ENCODE measurements around the gene DENND1C. TPM values are rescaled to one million over a fixed set of nuclear protein-coding genes. Genes with fewer than 3 reads are reported as not detected.
"Not testable (repeated sequence)": the region's sequence is repeated elsewhere in the genome, so short reads cannot be mapped to it uniquely, and the experiment has no call there.

The DENND1C gene
- total RNA-seq, 2 experiments from 2014 or later: 100 to 113 TPM

- Mint-ChIP-seq H3K27ac (peak overlapping the region; percentile 96), H3K4me1 (peaks cover 41% of the 10 kb centered on the region), H3K4me3 (peak overlapping the region; percentile 89), H3K27me3 (no peaks in the 10 kb centered on the region), H3K36me3 (no peaks in the 10 kb centered on the region), H3K9me3 (ENCODE audit: low read depth) (no peaks in the 10 kb centered on the region)
- ATAC-seq (peak; percentile 81), DNase-seq (peak; percentile 95)
- CTCF ChIA-PET: interaction anchor here (0.6 to 4.3 kb wide), 42 partner anchors 10 to 374 kb away, joined by 3 to 61 read pairs (median 4); partner anchors contain the start of genes CD70, CLPP, DENND1C and GPR108
Observed at GRCh38 chr19:6516659-6517291, 35.2 kb upstream of the DENND1C start.

GRCh38 chr19:6516018-6516658 lies 34.6 kb upstream of the DENND1C start:
- Mint-ChIP-seq H3K9me3 (ENCODE audit: low read depth) (no peaks in the 10 kb centered on the region), H3K4me3 (peak overlapping the region; percentile 89), H3K27ac (peak overlapping the region; percentile 96), H3K4me1 (peaks cover 40% of the 10 kb centered on the region), H3K36me3 (no peaks in the 10 kb centered on the region), H3K27me3 (no peaks in the 10 kb centered on the region)
- CTCF ChIA-PET: interaction anchor here (0.6 to 4.3 kb wide), 40 partner anchors 9 to 374 kb away, joined by 3 to 61 read pairs (median 4); partner anchors contain the start of genes CD70, CLPP, DENND1C and GPR108
- ATAC-seq: peak; percentile 71
- peak; percentile 92 for DNase-seq

- H3K9me3 Mint-ChIP-seq (ENCODE audit: low read depth): no peaks in the 10 kb centered on the region
- CTCF ChIA-PET: interaction anchor here (1.2 to 4.3 kb wide), 3 partner anchors 8 to 222 kb away, joined by 3 to 46 read pairs (median 11); partner anchors contain the start of gene GPR108
- no peak overlapping the region for H3K27ac Mint-ChIP-seq
Observed at GRCh38 chr19:6514926-6515544, 33.4 kb upstream of the DENND1C start.

GRCh38 chr19:6514089-6514488 lies 32.5 kb upstream of the DENND1C start:
- no peaks in the 10 kb centered on the region for H3K27me3 Mint-ChIP-seq
- ATAC-seq (no peak), DNase-seq (no peak)
- H3K36me3 Mint-ChIP-seq: no peaks in the 10 kb centered on the region
- H3K9me3 Mint-ChIP-seq (ENCODE audit: low read depth): no peaks in the 10 kb centered on the region
- no peak overlapping the region for H3K4me3 Mint-ChIP-seq
- H3K4me1 Mint-ChIP-seq: peaks cover 25% of the 10 kb centered on the region
- no peak overlapping the region for H3K27ac Mint-ChIP-seq
- CTCF ChIA-PET: no interaction called here

More at GRCh38 chr19:6514926-6515544, 33.4 kb upstream of the DENND1C start:
- DNase-seq (no peak), ATAC-seq (no peak)
- Mint-ChIP-seq H3K27me3 (no peaks in the 10 kb centered on the region), H3K4me3 (peak overlapping the region; percentile 11), H3K4me1 (peaks cover 33% of the 10 kb centered on the region), H3K36me3 (no peaks in the 10 kb centered on the region)

GRCh38 chr19:6510618-6511017 lies 29.0 kb upstream of the DENND1C start:
- Mint-ChIP-seq H3K36me3 (no peaks in the 10 kb centered on the region), H3K27ac (no peak overlapping the region), H3K9me3 (ENCODE audit: low read depth) (no peaks in the 10 kb centered on the region), H3K4me3 (no peak overlapping the region), H3K27me3 (no peaks in the 10 kb centered on the region), H3K4me1 (no peaks in the 10 kb centered on the region)
- no peak for DNase-seq
- CTCF ChIA-PET: no interaction called here
- ATAC-seq: no peak

- CTCF ChIA-PET: no interaction called here
- H3K9me3 Mint-ChIP-seq (ENCODE audit: low read depth): no peaks in the 10 kb centered on the region
Observed at GRCh38 chr19:6509118-6509971, 27.8 kb upstream of the DENND1C start.

GRCh38 chr19:6508028-6508771 lies 26.6 kb upstream of the DENND1C start:
- not testable (repeated sequence) for H3K36me3 Mint-ChIP-seq; H3K27ac Mint-ChIP-seq; H3K9me3 Mint-ChIP-seq (ENCODE audit: low read depth); DNase-seq; H3K4me3 Mint-ChIP-seq; H3K27me3 Mint-ChIP-seq; H3K4me1 Mint-ChIP-seq; ATAC-seq
- CTCF ChIA-PET: interaction anchor here (2.0 kb wide), 1 partner anchor 8 kb away, joined by 11 read pairs; no protein-coding TSS in a partner anchor

More at GRCh38 chr19:6509118-6509971, 27.8 kb upstream of the DENND1C start:
- H3K27me3 Mint-ChIP-seq: no peaks in the 10 kb centered on the region
- peaks cover 7% of the 10 kb centered on the region for H3K4me1 Mint-ChIP-seq
- no peak overlapping the region for H3K27ac Mint-ChIP-seq
- ATAC-seq: no peak
- H3K36me3 Mint-ChIP-seq: no peaks in the 10 kb centered on the region
- no peak overlapping the region for H3K4me3 Mint-ChIP-seq
- no peak for DNase-seq

- Mint-ChIP-seq H3K27ac (no peak overlapping the region), H3K4me1 (peaks cover 26% of the 10 kb centered on the region), H3K36me3 (no peaks in the 10 kb centered on the region), H3K27me3 (peaks cover 9% of the 10 kb centered on the region), H3K9me3 (ENCODE audit: low read depth) (no peaks in the 10 kb centered on the region), H3K4me3 (no peak overlapping the region)
- no peak for DNase-seq
- no peak for ATAC-seq
- CTCF ChIA-PET: interaction anchor here (0.6 to 4.3 kb wide), 12 partner anchors 12 to 285 kb away, joined by 3 to 23 read pairs (median 6); partner anchors contain the start of genes DENND1C, GTF2F1 and VAV1
Observed at GRCh38 chr19:6503407-6504201, 22.0 kb upstream of the DENND1C start.

- H3K4me3 Mint-ChIP-seq: peak within 1 kb of the TSS; percentile 73
- ATAC-seq (peak; percentile 76), DNase-seq (peak; percentile 65)
- H3K27ac Mint-ChIP-seq: no peak within 1 kb of the TSS
- peaks cover 32% of the 10 kb centered on the region for H3K4me1 Mint-ChIP-seq
- H3K36me3 Mint-ChIP-seq: no peaks in the 10 kb centered on the region
- no peaks in the 10 kb centered on the region for H3K9me3 Mint-ChIP-seq (ENCODE audit: low read depth)
- H3K27me3 Mint-ChIP-seq: peaks cover 9% of the 10 kb centered on the region
- CTCF ChIA-PET: interaction anchor here (1.0 to 4.3 kb wide), 3 partner anchors 12 to 21 kb away, joined by 6 to 23 read pairs (median 7); partner anchors contain the start of gene DENND1C
Observed at GRCh38 chr19:6501740-6502648, 20.4 kb upstream of the DENND1C start, which contains the start of gene TUBB4A. TUBB4A (minus strand) TSS chr19:6502309; CDS start chr19:6502212, 97 bp downstream.

GRCh38 chr19:6500837-6501739 lies 19.5 kb upstream of the DENND1C start:
- DNase-seq (no peak), ATAC-seq (no peak)
- Mint-ChIP-seq H3K36me3 (no peaks in the 10 kb centered on the region), H3K4me3 (peak overlapping the region; percentile 73), H3K4me1 (peaks cover 32% of the 10 kb centered on the region), H3K9me3 (ENCODE audit: low read depth) (no peaks in the 10 kb centered on the region), H3K27ac (no peak overlapping the region), H3K27me3 (peaks cover 9% of the 10 kb centered on the region)
- CTCF ChIA-PET: interaction anchor here (1.1 to 4.3 kb wide), 2 partner anchors 20 kb away, joined by 4 to 23 read pairs; partner anchors contain the start of gene DENND1C

Data from activated CD8-positive, alpha-beta memory T cell treated with anti-CD3 and anti-CD28 coated beads, Interleukin-2, amount 10 ng/mL, durations not matched to agents 7 days and 5 days (primary cell).